OCI-LY7 (cell line): Measurements from ENCODE around the gene MMD. TPM values are rescaled to one million over a fixed set of nuclear protein-coding genes. Genes with fewer than 3 reads are reported as not detected.

Experiments used
- BruUV-seq: library from RNA; stranded (reverse); fragments of 400-500 nt; replicated peaks from 2 replicates; lab custom pipeline; 2021; lab: Mats Ljungman, UMichigan
- CTCF ChIA-PET: fragments of 300-600 bp; sonication (Branson Sonifier 250); formaldehyde crosslinking; loops from one replicate; lab custom pipeline; 2022; ENCODE audit warnings: antibody characterized with exemption; ENCODE audit not compliant: unreplicated experiment; lab: Charles Lee
- POLR2A ChIA-PET: fragments of 300-600 bp; sonication (Branson Sonifier 250); formaldehyde crosslinking; loops from one replicate; lab custom pipeline; 2022; ENCODE audit warnings: antibody characterized with exemption; lab: Charles Lee
- DNase-seq: peaks from one replicate; pipeline ENCODE4 v3.0.0-alpha.2; 2015; ENCODE audit warnings: low spot score
- H2AFZ ChIP-seq: fragments of 200-600 bp; sonication (generic), shearing (Covaris generic); 2 replicates; pipeline ENCODE4 v1.6.1; 2014; ENCODE audit warnings: mild to moderate bottlenecking, antibody characterized with exemption, low read length, moderate library complexity
- H3K27ac ChIP-seq: fragments of 200-600 bp; sonication (generic); 2 replicates; pipeline ENCODE4 v1.5.1; 2014; ENCODE audit warnings: mixed run types, low read depth, mild to moderate bottlenecking, moderate library complexity, low read length, inconsistent platforms; ENCODE audit not compliant: poor library complexity, severe bottlenecking
- H3K36me3 ChIP-seq: fragments of 200-600 bp; sonication (generic); 2 replicates; pipeline ENCODE4 v1.6.1; 2014; ENCODE audit warnings: mild to moderate bottlenecking, antibody characterized with exemption, low read length, moderate library complexity, mixed read lengths; ENCODE audit not compliant: insufficient read depth
- H3K4me1 ChIP-seq: fragments of 200-600 bp; sonication (generic); 2 replicates; pipeline ENCODE4 v1.5.1; 2014; ENCODE audit warnings: mild to moderate bottlenecking, low read length; ENCODE audit not compliant: insufficient read depth, poor library complexity, severe bottlenecking
- H3K4me2 ChIP-seq: fragments of 200-600 bp; sonication (generic); 2 replicates; pipeline ENCODE4 v1.6.1; 2014; ENCODE audit warnings: mild to moderate bottlenecking, low read length
- H3K4me3 ChIP-seq: fragments of 200-600 bp; sonication (generic); 2 replicates; pipeline ENCODE4 v1.5.1; 2014; ENCODE audit warnings: mild to moderate bottlenecking, low read depth, low read length; ENCODE audit not compliant: poor library complexity, severe bottlenecking
- H3K79me2 ChIP-seq: fragments of 200-600 bp; sonication (generic); 2 replicates; pipeline ENCODE4 v1.6.1; 2016; ENCODE audit warnings: low read depth, mild to moderate bottlenecking, low read length, moderate library complexity, mixed read lengths; ENCODE audit not compliant: insufficient read depth
- H3K9me2 ChIP-seq: fragments of 200-600 bp; sonication (generic); 2 replicates; pipeline ENCODE4 v1.6.1; 2016; ENCODE audit warnings: mild to moderate bottlenecking, low read length, mixed read lengths; ENCODE audit not compliant: insufficient read depth
- H3K9me3 ChIP-seq: fragments of 200-600 bp; sonication (generic); 2 replicates; pipeline ENCODE4 v1.6.1; 2014; ENCODE audit warnings: mild to moderate bottlenecking, mixed run types, low read length, mixed read lengths
- H4K20me1 ChIP-seq: fragments of 200-600 bp; sonication (generic); 2 replicates; pipeline ENCODE4 v1.6.1; 2014; ENCODE audit warnings: mild to moderate bottlenecking, antibody characterized with exemption, low read length, moderate library complexity, mixed read lengths; ENCODE audit not compliant: insufficient read depth
- CTCF ChIP-seq: fragments of 200-600 bp; sonication (generic); conservative IDR thresholded peaks from 2 replicates; pipeline ENCODE4 v1.5.1; 2014; ENCODE audit warnings: mild to moderate bottlenecking, antibody characterized with exemption, low read length, moderate library complexity, mixed read lengths
- EZH2phosphoT487 ChIP-seq: fragments of 200-600 bp; sonication (generic); IDR thresholded peaks from 2 replicates; pipeline ENCODE4 v1.6.1; 2018; ENCODE audit warnings: low read depth, borderline replicate concordance, mild to moderate bottlenecking, mixed run types, antibody characterized with exemption, low read length, moderate library complexity, mixed read lengths
- intact Hi-C: fragments of 100-400 bp; cut with micrococcal nuclease; formaldehyde crosslinking; loops from one replicate; pipeline ENCODE4 v1.10.0; 2022; ENCODE audit not compliant: unreplicated experiment
- total RNA-seq, 2 experiments: library from RNA; depleted of rRNA in 1 of 2; stranded (reverse); fragments of >200 nt in 1 of 2; shearing (Covaris generic) in 1 of 2; gene quantifications; 2 replicates each; pipeline ENCODE4 v1.2.3, GENCODE V29; 2014 to 2022

MMD gene
- total RNA-seq, 2 experiments from 2014 or later = 42.7 to 43.8 TPM

- Histone ChIP-seq H3K9me3 (no peaks in the 10 kb centered on the region), H3K4me3 (no peak overlapping the region), H2AFZ (no peak overlapping the region), H3K79me2 (no peaks in the 10 kb centered on the region), H3K4me1 (peaks cover 9% of the 10 kb centered on the region), H4K20me1 (no peaks in the 10 kb centered on the region), H3K4me2 (no peak overlapping the region), H3K27ac (no peak overlapping the region), H3K9me2 (no peaks in the 10 kb centered on the region), H3K36me3 (no peaks in the 10 kb centered on the region)
- ChIA-PET POLR2A (no interaction called here), CTCF (no interaction called here)
- intact Hi-C loops = no loop called here
- no peak for DNase-seq
- TF ChIP-seq CTCF = no peak
- TF ChIP-seq EZH2phosphoT487 = no peak
- BruUV-seq = no TSS peak
Observed at GRCh38 chr17:55456307-55457240, 34.9 kb upstream of the MMD start.

- ChIA-PET CTCF (interaction anchor here (0.6 kb wide), 1 partner anchor 180 kb away, joined by 6 read pairs; no protein-coding TSS in a partner anchor), POLR2A (no interaction called here)
- no peak overlapping the region for H3K27ac ChIP-seq
- H3K4me2 ChIP-seq = no peak overlapping the region
- BruUV-seq = no TSS peak
- no peak for DNase-seq
- H3K4me3 ChIP-seq = no peak overlapping the region
- H2AFZ ChIP-seq = no peak overlapping the region
- H3K4me1 ChIP-seq = peaks cover 9% of the 10 kb centered on the region
- H3K9me2 ChIP-seq = no peaks in the 10 kb centered on the region
- TF ChIP-seq CTCF (no peak), EZH2phosphoT487 (no peak)
- H3K9me3 ChIP-seq = no peaks in the 10 kb centered on the region
- no peaks in the 10 kb centered on the region for H3K79me2 ChIP-seq
- intact Hi-C loops = no loop called here
- no peaks in the 10 kb centered on the region for H3K36me3 ChIP-seq
- H4K20me1 ChIP-seq = no peaks in the 10 kb centered on the region
Observed at GRCh38 chr17:55454906-55455474, 33.4 kb upstream of the MMD start.
